HEK293 (cell line): Measurements from ENCODE around the gene ARMC5.

Experiments used
- CTCF ChIA-PET: fragments of 350-600 bp; formaldehyde crosslinking; extraction: SDS; loops from one replicate; lab custom pipeline; 2021; ENCODE audit warnings: antibody characterized with exemption; lab: Yijun Ruan, JAX
- POLR2A ChIA-PET: fragments of 300-600 bp; formaldehyde crosslinking; extraction: SDS; loops from one replicate; lab custom pipeline; 2020; ENCODE audit warnings: antibody characterized with exemption, inconsistent platforms; lab: Yijun Ruan, JAX
- H3K27ac ChIP-seq: fragments of 200-500 bp; sonication (Bioruptor generic); 2 replicates; pipeline ENCODE4 v1.5.1; 2014; ENCODE audit warnings: low read depth, low read length, control low read depth, inconsistent platforms; ENCODE audit errors: extremely low read depth
- H3K36me3 ChIP-seq, 2 experiments: fragments of 200-500 bp in 1 of 2; sonication (Bioruptor generic) in 1 of 2; 1 replicate in 1 of 2; 2 replicates in 1 of 2; pipeline ENCODE4 v1.5.1; 2014 to 2017; ENCODE audit warnings: inconsistent platforms in 2 of 2, low read length in 2 of 2; ENCODE audit not compliant: control insufficient read depth in 2 of 2, insufficient read depth in 1 of 2
- H3K4me1 ChIP-seq: fragments of 200-500 bp; sonication (Bioruptor generic); 2 replicates; pipeline ENCODE4 v1.5.1; 2014; ENCODE audit warnings: mild to moderate bottlenecking, low read length, inconsistent platforms; ENCODE audit not compliant: control insufficient read depth, insufficient read depth
- H3K4me3 ChIP-seq: 2 replicates; pipeline ENCODE4 v1.5.1; 2011; ENCODE audit warnings: low read depth, mild to moderate bottlenecking, control low read depth, low read length, moderate library complexity
- H3K9me3 ChIP-seq: fragments of 200-500 bp; sonication (Bioruptor generic); 2 replicates; pipeline ENCODE4 v1.5.1; 2014; ENCODE audit warnings: low read depth, low read length, inconsistent platforms; ENCODE audit not compliant: control insufficient read depth, insufficient read depth
- EGR2 ChIP-seq: fragments of 450-650 bp; formaldehyde crosslinking; IDR thresholded peaks from 2 replicates; pipeline ENCODE4 v1.5.1; 2016; ENCODE audit warnings: low read depth, missing biosample characterization, missing genetic modification characterization
- GFI1B ChIP-seq: fragments of 450-650 bp; formaldehyde crosslinking; IDR thresholded peaks from 2 replicates; pipeline ENCODE4 v1.5.1; 2016; ENCODE audit warnings: missing biosample characterization, missing genetic modification characterization
- KLF1 ChIP-seq: fragments of 450-650 bp; formaldehyde crosslinking; IDR thresholded peaks from 2 replicates; pipeline ENCODE4 v1.5.1; 2016; ENCODE audit warnings: missing biosample characterization, missing genetic modification characterization
- OVOL3 ChIP-seq: fragments of 450-650 bp; formaldehyde crosslinking; IDR thresholded peaks from 2 replicates; pipeline ENCODE4 v1.5.1; 2016; ENCODE audit warnings: missing biosample characterization, missing genetic modification characterization
- REPIN1 ChIP-seq: fragments of 450-650 bp; formaldehyde crosslinking; IDR thresholded peaks from 2 replicates; pipeline ENCODE4 v1.5.1; 2017; ENCODE audit warnings: missing biosample characterization, missing genetic modification characterization, low read depth
- SALL2 ChIP-seq: fragments of 450-650 bp; formaldehyde crosslinking; IDR thresholded peaks from 2 replicates; pipeline ENCODE4 v1.5.0; 2017; ENCODE audit warnings: missing biosample characterization, mild to moderate bottlenecking, missing genetic modification characterization, borderline replicate concordance
- ZBTB17 ChIP-seq: fragments of 450-650 bp; formaldehyde crosslinking; IDR thresholded peaks from 2 replicates; pipeline ENCODE4 v1.5.1; 2016; ENCODE audit warnings: missing biosample characterization, missing genetic modification characterization
- ZNF146 ChIP-seq: fragments of 450-650 bp; formaldehyde crosslinking; IDR thresholded peaks from 2 replicates; pipeline ENCODE4 v1.5.1; 2016; ENCODE audit warnings: missing biosample characterization, missing genetic modification characterization
- ZNF16 ChIP-seq: fragments of 450-650 bp; formaldehyde crosslinking; IDR thresholded peaks from 2 replicates; pipeline ENCODE4 v1.5.1; 2016; ENCODE audit warnings: low read depth, missing biosample characterization, missing genetic modification characterization
- ZNF24 ChIP-seq: fragments of 450-650 bp; formaldehyde crosslinking; IDR thresholded peaks from 2 replicates; pipeline ENCODE4 v1.5.1; 2016; ENCODE audit warnings: missing biosample characterization, missing genetic modification characterization
- ZNF391 ChIP-seq: fragments of 450-650 bp; formaldehyde crosslinking; IDR thresholded peaks from 2 replicates; pipeline ENCODE4 v1.5.1; 2016; ENCODE audit warnings: low read depth, missing biosample characterization, missing genetic modification characterization, borderline replicate concordance
- ZNF394 ChIP-seq: fragments of 450-650 bp; formaldehyde crosslinking; IDR thresholded peaks from 2 replicates; pipeline ENCODE4 v1.5.1; 2016; ENCODE audit warnings: missing biosample characterization, missing genetic modification characterization, mild to moderate bottlenecking, moderate library complexity, borderline replicate concordance
- ZNF521 ChIP-seq: fragments of 450-650 bp; formaldehyde crosslinking; IDR thresholded peaks from 2 replicates; pipeline ENCODE4 v1.5.1; 2017; ENCODE audit warnings: missing biosample characterization, mild to moderate bottlenecking, missing genetic modification characterization
- ZNF624 ChIP-seq: fragments of 450-650 bp; formaldehyde crosslinking; IDR thresholded peaks from 2 replicates; pipeline ENCODE4 v1.5.1; 2017; ENCODE audit warnings: missing biosample characterization, missing genetic modification characterization
- ZNF792 ChIP-seq: fragments of 450-650 bp; formaldehyde crosslinking; IDR thresholded peaks from 2 replicates; pipeline ENCODE4 v1.5.1; 2016; ENCODE audit warnings: missing biosample characterization, missing genetic modification characterization
- ZXDB ChIP-seq: fragments of 450-650 bp; formaldehyde crosslinking; IDR thresholded peaks from 2 replicates; pipeline ENCODE4 v1.5.1; 2016; ENCODE audit warnings: missing biosample characterization, missing genetic modification characterization
- TF ChIP-seq, protein P1 (sequence below): fragments of 450-650 bp; formaldehyde crosslinking; IDR thresholded peaks from 2 replicates; pipeline ENCODE4 v1.5.1; 2016; ENCODE audit warnings: missing biosample characterization, missing genetic modification characterization
- TF ChIP-seq, protein P2 (sequence below): sonication (generic); formaldehyde crosslinking; IDR thresholded peaks from 2 replicates; pipeline ENCODE4 v1.8.1; 2022; ENCODE audit warnings: mild to moderate bottlenecking, moderate library complexity, missing genetic modification reagents
- TF ChIP-seq, protein P3 (sequence below): fragments of 450-650 bp; formaldehyde crosslinking; IDR thresholded peaks from 2 replicates; pipeline ENCODE4 v1.5.1; 2016; ENCODE audit warnings: missing biosample characterization, missing genetic modification characterization
- TF ChIP-seq, protein P4 (sequence below): fragments of 450-650 bp; formaldehyde crosslinking; IDR thresholded peaks from 2 replicates; pipeline ENCODE4 v1.5.1; 2016; ENCODE audit warnings: missing biosample characterization, missing genetic modification characterization
- TF ChIP-seq, protein P5 (sequence below): fragments of 450-650 bp; formaldehyde crosslinking; IDR thresholded peaks from 2 replicates; pipeline ENCODE4 v1.5.1; 2016; ENCODE audit warnings: missing biosample characterization, missing genetic modification characterization

Gene ARMC5

DNA sequence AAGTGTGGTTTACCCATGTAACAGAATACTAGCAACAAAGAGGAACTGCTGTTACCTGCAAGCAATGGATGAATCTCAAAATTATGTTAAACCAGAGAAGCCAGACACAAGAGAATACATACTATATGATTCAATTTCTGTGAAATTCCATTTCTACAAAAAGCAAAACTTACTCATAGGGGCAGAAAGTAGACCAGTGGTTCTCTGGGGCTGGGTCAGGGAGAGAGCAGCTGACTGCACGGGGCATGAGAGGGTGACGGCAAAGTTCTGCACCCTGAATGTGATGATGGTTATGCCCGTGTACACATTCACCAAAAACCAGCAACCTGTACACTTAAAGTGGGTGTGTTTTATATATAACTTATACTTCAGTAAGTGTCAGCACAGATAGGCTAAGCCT, 19.8 kb upstream of the ARMC5 start:
- POLR2A ChIA-PET, result interaction anchor here (1.1 kb wide), 1 partner anchor 322 kb away, joined by 3 read pairs; the partner anchor contains the start of gene KAT8
- Histone ChIP-seq H3K9me3 (no peaks in the 10 kb centered on the region), H3K36me3 (no peaks in the 10 kb centered on the region), H3K4me3 (no peak overlapping the region), H3K4me1 (no peaks in the 10 kb centered on the region), H3K27ac (no peak overlapping the region)
- TF ChIP-seq ZNF24 (tag by site-specific recombination) (no peak), KLF1 (no peak), ZNF521 (tag by site-specific recombination) (no peak), ZNF146 (tag by site-specific recombination) (no peak), GFI1B (tag by site-specific recombination) (no peak), ZXDB (tag by site-specific recombination) (no peak), ZNF16 (no peak), OVOL3 (no peak), ZNF394 (tag by site-specific recombination) (no peak), SALL2 (no peak), ZNF391 (no peak), ZNF624 (tag by site-specific recombination) (no peak)
- TF ChIP-seq, protein P1, sequence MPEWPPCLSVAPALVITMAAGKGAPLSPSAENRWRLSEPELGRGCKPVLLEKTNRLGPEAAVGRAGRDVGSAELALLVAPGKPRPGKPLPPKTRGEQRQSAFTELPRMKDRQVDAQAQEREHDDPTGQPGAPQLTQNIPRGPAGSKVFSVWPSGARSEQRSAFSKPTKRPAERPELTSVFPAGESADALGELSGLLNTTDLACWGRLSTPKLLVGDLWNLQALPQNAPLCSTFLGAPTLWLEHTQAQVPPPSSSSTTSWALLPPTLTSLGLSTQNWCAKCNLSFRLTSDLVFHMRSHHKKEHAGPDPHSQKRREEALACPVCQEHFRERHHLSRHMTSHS (tag by site-specific recombination), result no peak
- TF ChIP-seq, protein P2, sequence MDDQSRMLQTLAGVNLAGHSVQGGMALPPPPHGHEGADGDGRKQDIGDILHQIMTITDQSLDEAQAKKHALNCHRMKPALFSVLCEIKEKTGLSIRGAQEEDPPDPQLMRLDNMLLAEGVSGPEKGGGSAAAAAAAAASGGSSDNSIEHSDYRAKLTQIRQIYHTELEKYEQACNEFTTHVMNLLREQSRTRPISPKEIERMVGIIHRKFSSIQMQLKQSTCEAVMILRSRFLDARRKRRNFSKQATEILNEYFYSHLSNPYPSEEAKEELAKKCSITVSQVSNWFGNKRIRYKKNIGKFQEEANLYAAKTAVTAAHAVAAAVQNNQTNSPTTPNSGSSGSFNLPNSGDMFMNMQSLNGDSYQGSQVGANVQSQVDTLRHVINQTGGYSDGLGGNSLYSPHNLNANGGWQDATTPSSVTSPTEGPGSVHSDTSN, result no peak
- TF ChIP-seq, protein P3, sequence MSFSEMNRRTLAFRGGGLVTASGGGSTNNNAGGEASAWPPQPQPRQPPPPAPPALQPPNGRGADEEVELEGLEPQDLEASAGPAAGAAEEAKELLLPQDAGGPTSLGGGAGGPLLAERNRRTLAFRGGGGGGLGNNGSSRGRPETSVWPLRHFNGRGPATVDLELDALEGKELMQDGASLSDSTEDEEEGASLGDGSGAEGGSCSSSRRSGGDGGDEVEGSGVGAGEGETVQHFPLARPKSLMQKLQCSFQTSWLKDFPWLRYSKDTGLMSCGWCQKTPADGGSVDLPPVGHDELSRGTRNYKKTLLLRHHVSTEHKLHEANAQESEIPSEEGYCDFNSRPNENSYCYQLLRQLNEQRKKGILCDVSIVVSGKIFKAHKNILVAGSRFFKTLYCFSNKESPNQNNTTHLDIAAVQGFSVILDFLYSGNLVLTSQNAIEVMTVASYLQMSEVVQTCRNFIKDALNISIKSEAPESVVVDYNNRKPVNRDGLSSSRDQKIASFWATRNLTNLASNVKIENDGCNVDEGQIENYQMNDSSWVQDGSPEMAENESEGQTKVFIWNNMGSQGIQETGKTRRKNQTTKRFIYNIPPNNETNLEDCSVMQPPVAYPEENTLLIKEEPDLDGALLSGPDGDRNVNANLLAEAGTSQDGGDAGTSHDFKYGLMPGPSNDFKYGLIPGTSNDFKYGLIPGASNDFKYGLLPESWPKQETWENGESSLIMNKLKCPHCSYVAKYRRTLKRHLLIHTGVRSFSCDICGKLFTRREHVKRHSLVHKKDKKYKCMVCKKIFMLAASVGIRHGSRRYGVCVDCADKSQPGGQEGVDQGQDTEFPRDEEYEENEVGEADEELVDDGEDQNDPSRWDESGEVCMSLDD (tag by site-specific recombination), result no peak
- CTCF ChIA-PET, result interaction anchor here (0.7 to 1.5 kb wide), 4 partner anchors 12 to 392 kb away, joined by 3 read pairs; no protein-coding TSS in a partner anchor

DNA sequence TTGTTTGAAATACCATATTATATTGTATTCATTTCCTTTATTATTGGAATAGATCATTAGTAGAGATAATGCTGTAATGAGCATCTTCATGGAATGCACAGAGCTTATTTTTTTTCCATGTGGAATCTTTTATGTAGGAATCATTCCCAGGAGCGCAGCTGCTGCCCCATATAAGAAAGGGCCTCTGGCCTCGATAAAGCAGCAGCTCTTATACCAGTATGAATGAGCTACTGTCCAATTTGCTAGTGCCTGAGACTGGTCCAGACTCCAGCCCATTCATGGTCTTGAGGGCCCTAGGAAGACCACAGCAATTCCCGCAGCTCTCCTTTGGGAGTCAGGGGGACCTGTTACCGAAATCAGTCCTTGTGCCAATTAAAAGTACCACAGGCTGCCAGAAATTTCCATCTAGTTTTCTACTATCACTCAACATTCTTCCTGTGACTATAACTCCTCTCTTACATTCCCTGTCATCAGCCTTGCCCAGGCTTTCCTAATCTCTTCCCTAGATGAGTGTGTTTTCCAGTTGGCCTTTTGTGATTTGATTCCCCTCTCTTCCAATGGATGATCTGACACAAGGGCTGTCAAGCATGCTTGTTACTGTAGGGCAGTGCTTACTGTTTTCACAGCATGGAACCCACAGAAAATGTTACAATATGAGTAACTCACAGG, 18.7 kb upstream of the ARMC5 start:
- POLR2A ChIA-PET, result interaction anchor here (0.6 to 1.1 kb wide), 2 partner anchors 323 to 513 kb away, joined by 3 read pairs; partner anchors contain the start of gene KAT8
- Histone ChIP-seq H3K27ac (no peak overlapping the region), H3K36me3 (no peaks in the 10 kb centered on the region), H3K4me1 (no peaks in the 10 kb centered on the region), H3K9me3 (no peaks in the 10 kb centered on the region), H3K4me3 (no peak overlapping the region)
- CTCF ChIA-PET, result interaction anchor here (0.6 to 1.5 kb wide), 5 partner anchors 11 to 455 kb away, joined by 3 to 6 read pairs (median 3); partner anchors contain the start of gene HSD3B7
- TF ChIP-seq, protein P4, sequence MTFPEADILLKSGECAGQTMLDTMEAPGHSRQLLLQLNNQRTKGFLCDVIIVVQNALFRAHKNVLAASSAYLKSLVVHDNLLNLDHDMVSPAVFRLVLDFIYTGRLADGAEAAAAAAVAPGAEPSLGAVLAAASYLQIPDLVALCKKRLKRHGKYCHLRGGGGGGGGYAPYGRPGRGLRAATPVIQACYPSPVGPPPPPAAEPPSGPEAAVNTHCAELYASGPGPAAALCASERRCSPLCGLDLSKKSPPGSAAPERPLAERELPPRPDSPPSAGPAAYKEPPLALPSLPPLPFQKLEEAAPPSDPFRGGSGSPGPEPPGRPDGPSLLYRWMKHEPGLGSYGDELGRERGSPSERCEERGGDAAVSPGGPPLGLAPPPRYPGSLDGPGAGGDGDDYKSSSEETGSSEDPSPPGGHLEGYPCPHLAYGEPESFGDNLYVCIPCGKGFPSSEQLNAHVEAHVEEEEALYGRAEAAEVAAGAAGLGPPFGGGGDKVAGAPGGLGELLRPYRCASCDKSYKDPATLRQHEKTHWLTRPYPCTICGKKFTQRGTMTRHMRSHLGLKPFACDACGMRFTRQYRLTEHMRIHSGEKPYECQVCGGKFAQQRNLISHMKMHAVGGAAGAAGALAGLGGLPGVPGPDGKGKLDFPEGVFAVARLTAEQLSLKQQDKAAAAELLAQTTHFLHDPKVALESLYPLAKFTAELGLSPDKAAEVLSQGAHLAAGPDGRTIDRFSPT (tag by site-specific recombination), result no peak
- TF ChIP-seq ZNF792 (tag by site-specific recombination) (no peak), EGR2 (no peak), SALL2 (no peak), REPIN1 (no peak), ZBTB17 (tag by site-specific recombination) (peak; percentile 80)
- TF ChIP-seq, protein P5, sequence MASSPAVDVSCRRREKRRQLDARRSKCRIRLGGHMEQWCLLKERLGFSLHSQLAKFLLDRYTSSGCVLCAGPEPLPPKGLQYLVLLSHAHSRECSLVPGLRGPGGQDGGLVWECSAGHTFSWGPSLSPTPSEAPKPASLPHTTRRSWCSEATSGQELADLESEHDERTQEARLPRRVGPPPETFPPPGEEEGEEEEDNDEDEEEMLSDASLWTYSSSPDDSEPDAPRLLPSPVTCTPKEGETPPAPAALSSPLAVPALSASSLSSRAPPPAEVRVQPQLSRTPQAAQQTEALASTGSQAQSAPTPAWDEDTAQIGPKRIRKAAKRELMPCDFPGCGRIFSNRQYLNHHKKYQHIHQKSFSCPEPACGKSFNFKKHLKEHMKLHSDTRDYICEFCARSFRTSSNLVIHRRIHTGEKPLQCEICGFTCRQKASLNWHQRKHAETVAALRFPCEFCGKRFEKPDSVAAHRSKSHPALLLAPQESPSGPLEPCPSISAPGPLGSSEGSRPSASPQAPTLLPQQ (tag by site-specific recombination), result no peak
